GM12865 (cell line): Measurements from ENCODE around the gene HELQ.
A peak's percentile ranks its signal among the peaks of the same experiment; 100 is the strongest.

Experiments used
- DNase-seq: peaks from one replicate; pipeline ENCODE4 v3.0.0; 2010; ENCODE audit warnings: low read depth
- H3K4me3 ChIP-seq: 2 replicates; pipeline ENCODE4 v1.5.1; 2011; ENCODE audit warnings: mild to moderate bottlenecking, low read depth, low read length, control low read depth
- TF ChIP-seq, protein P1 (sequence below): IDR thresholded peaks from 2 replicates; pipeline ENCODE4 v1.5.1; 2011; ENCODE audit warnings: low read length, control low read depth, low read depth, inconsistent platforms; ENCODE audit not compliant: insufficient read depth; ENCODE audit errors: missing control alignments

HELQ gene

DNA sequence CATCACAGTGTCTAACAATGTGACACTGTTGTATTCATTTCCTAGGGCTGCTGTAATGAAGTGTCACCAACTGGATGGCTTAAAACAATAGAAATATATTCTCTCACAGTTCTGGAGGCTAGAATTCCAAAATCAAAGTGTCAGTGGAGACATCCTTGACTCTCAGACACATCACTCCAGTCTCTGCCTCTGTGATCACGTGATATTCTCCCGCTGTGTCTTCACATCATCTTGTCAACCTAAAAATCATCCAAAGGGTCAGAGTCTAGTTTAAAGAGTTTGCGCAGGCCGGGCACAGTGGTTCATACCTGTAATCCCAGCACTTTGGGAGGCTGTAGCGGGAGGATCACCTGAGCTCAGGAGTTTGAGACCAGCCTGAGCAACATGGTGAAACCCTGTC lies 84.4 kb downstream of the HELQ start:
- TF ChIP-seq, protein P1, sequence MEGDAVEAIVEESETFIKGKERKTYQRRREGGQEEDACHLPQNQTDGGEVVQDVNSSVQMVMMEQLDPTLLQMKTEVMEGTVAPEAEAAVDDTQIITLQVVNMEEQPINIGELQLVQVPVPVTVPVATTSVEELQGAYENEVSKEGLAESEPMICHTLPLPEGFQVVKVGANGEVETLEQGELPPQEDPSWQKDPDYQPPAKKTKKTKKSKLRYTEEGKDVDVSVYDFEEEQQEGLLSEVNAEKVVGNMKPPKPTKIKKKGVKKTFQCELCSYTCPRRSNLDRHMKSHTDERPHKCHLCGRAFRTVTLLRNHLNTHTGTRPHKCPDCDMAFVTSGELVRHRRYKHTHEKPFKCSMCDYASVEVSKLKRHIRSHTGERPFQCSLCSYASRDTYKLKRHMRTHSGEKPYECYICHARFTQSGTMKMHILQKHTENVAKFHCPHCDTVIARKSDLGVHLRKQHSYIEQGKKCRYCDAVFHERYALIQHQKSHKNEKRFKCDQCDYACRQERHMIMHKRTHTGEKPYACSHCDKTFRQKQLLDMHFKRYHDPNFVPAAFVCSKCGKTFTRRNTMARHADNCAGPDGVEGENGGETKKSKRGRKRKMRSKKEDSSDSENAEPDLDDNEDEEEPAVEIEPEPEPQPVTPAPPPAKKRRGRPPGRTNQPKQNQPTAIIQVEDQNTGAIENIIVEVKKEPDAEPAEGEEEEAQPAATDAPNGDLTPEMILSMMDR: no peak
- DNase-seq: no peak
- H3K4me3 ChIP-seq: no peak overlapping the region

GRCh38 chr4:83370640-83370906 lies 85.0 kb downstream of the HELQ start:
- H3K4me3 ChIP-seq: no peak overlapping the region
- DNase-seq: no peak
- TF ChIP-seq, protein P1: no peak

DNA sequence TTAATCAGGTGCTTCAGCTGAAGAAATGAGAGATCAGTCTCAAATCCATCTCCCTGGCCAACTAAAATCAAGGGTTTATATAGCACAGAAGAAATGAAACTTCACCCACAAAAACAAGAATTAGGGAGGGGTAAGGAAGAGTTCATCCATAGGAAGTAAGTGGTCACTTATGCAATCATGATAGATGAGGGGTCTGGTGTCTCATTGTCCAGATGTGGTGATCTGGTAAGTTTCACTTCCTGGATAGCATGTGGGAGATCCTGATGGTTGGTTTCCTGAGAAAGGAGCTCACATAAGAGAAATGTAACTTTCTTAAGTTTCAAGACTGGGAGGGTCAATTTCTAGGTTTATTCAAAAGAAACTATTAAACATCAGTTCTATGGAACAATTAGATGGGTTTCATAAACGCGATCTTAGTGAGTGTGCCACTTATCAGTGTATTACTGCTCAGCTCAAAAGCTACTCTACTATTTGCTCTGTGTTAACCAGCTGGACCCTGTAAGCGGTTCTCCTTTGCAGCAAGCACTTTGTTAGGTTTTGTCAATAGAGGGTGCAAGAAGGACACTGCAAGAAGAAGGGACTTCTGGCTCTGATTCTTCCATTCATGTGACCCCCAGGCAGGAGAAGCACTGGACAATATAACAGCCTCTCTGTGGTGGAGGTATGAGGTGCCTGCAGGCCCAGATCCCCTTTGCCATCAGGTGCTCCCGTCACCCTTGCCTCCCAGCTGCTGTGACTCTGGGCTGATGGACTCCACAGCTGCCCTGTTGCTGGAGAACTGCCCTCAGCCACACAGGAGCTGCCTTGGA lies 85.6 kb downstream of the HELQ start:
- TF ChIP-seq, protein P1: no peak
- no peak for DNase-seq
- H3K4me3 ChIP-seq: no peak overlapping the region

DNA sequence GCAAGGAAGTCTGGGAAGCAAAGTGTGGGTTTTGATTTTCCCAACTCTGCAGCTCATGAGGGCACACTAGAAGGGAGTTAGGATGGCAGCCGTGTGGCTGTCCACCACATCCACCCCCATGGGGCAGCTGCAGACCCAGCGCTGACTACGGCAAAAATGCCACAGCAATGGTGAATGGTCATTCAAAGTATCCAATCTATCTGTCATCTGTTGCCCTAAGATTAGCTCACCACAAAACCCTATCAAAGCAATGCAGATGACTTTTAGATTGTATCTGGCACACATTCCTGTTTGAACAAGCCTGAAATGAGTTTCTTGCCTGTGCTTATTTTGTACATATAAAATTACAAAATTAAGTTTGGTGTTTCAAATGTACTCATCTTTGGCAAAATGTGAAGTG lies 91.3 kb downstream of the HELQ start:
- no peak overlapping the region for H3K4me3 ChIP-seq
- DNase-seq: no peak
- TF ChIP-seq, protein P1: no peak

DNA sequence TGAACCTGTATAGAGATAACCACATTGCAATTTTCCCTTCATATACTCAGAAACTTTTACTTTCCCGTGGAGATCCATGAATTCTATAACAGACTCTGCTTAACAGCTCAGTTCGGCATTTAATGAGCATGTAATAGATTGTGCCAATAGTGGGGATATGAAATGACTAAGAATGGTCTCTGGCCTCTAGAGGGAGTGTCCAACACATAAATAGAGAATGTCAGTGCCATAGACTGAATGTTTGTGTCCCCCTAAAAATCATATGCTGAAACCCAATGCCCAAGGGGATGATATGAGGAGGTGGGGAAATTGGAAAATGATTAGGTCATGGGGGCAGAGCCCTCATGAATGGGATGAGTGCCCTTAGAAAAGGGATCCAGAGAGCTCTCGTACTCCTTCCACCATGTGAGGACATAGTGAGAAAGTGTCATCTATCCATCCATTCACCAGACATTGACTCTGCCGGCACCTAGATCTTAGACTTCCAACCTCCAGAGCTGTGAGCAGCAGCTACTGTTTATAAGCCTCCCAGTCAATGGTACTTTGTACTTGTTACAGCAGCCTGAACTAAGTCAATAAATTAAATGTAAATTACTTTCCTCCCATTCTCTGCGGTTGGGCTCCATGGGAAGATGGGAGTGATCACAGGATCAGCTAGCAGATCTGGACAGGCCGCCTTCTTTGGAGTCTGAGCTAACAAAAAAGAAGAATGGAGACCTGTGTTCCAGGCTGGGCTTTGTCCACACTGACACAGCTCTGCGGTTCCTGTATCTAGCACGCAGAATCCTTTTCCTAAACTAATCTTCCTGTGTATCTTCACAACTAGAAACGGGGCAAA lies 92.9 kb downstream of the HELQ start:
- DNase-seq: peak; percentile 34
- H3K4me3 ChIP-seq: no peak overlapping the region
- TF ChIP-seq, protein P1: peak; percentile 27

DNA sequence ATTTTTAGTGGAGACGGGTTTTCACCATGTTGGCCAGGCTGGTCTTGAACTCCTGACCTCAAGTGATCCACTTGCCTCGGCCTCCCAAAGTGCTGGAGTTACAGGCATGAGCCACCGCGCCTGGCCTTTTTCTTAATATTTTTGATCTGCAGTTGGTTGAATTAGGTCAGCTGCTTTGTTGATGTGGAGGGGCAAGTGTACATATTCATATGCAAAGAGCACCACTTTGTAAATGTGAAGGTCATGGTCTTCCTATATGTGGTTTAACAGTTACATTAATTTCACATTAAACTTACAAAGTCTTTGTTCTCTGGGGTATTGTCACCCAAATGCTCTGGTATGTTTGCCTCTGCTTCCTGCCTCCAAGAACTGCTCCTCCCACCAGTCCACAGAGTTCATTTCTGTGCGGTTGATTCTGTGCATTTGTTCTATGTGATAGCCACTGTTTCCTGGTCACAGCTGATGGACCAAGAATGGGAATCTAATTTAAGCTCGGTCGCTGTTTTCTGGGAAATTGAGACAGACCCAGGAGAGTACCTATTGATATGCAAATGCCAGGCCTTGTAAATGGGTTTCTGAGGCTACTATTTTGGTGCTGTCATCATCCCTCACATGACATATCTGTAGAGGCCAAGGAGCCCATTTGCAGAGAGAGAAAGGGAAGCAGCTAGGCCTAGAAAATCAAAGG lies 94.1 kb downstream of the HELQ start:
- TF ChIP-seq, protein P1: no peak
- no peak for DNase-seq
- H3K4me3 ChIP-seq: no peak overlapping the region
